Fibroblast of the aortic adventitia (primary cell): Measurements from ENCODE around the gene DOCK4. TPM values are rescaled to one million over a fixed set of nuclear protein-coding genes. Genes with fewer than 3 reads are reported as not detected.

Source experiments
- DNase-seq: peaks from one replicate; pipeline ENCODE4 v3.0.0-alpha.2; 2010; ENCODE audit warnings: low read depth
- H3K4me3 ChIP-seq: 2 replicates; pipeline ENCODE4 v1.5.1; 2011; ENCODE audit warnings: low read depth, mild to moderate bottlenecking, control low read depth, low read length, moderate library complexity
- total RNA-seq: library from RNA; depleted of rRNA; stranded (reverse); fragments of >200 nt; gene quantifications from 2 replicates; pipeline ENCODE4 v1.2.3, GENCODE V29; 2012; ENCODE audit warnings: low replicate concordance
- TF ChIP-seq, protein P1 (sequence below): IDR thresholded peaks from 2 replicates; pipeline ENCODE4 v1.5.1; 2011; ENCODE audit warnings: mild to moderate bottlenecking, low read length, control low read depth, inconsistent platforms; ENCODE audit not compliant: insufficient read depth

The DOCK4 gene
- total RNA-seq, 1 donor = 25.9 TPM

DNA sequence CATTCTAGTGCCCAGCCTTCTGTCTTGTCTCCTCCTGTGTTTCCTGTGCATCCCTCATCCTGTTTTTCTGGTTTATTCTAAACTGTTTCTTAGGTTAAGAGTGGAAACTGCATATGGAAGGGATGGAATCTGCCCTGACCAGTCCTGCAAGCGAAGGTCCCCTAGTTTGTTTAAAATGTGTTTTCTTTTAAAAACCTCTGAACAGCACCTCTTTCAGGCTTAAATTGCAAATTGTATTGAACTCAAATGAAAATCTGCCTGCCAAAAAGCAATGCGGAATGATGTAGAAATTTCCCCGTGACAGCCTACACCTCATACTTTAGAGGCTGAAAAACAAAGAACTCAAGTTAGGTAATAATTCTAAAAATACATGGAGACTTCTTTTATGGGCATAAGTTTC is 421.1 kb downstream of the DOCK4 start:
- TF ChIP-seq, protein P1, sequence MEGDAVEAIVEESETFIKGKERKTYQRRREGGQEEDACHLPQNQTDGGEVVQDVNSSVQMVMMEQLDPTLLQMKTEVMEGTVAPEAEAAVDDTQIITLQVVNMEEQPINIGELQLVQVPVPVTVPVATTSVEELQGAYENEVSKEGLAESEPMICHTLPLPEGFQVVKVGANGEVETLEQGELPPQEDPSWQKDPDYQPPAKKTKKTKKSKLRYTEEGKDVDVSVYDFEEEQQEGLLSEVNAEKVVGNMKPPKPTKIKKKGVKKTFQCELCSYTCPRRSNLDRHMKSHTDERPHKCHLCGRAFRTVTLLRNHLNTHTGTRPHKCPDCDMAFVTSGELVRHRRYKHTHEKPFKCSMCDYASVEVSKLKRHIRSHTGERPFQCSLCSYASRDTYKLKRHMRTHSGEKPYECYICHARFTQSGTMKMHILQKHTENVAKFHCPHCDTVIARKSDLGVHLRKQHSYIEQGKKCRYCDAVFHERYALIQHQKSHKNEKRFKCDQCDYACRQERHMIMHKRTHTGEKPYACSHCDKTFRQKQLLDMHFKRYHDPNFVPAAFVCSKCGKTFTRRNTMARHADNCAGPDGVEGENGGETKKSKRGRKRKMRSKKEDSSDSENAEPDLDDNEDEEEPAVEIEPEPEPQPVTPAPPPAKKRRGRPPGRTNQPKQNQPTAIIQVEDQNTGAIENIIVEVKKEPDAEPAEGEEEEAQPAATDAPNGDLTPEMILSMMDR = no peak
- H3K4me3 ChIP-seq = no peak overlapping the region
- DNase-seq = no peak

DNA sequence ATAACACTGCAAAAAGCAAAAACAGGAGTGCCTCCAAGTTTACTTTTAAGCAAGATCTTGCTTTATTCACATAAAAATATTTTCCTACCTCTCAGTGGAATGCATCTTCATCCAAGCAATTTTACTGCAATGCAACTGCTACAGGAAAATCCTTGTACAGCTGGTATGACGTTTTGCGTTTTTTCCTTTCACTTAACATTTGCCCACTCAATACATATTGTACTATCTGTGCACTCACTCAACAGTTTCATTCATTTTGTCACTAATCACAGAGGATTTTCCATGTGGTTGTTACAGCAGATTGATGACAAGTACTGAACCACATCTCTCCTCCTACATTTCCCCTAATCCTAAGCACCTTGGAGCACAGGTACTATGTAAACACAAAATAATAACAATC is 421.9 kb downstream of the DOCK4 start:
- no peak for DNase-seq
- H3K4me3 ChIP-seq = no peak overlapping the region
- TF ChIP-seq, protein P1 = no peak

GRCh38 chr7:111783854-111784253 is 422.3 kb downstream of the DOCK4 start:
- DNase-seq = no peak
- no peak overlapping the region for H3K4me3 ChIP-seq
- TF ChIP-seq, protein P1 = no peak

DNA sequence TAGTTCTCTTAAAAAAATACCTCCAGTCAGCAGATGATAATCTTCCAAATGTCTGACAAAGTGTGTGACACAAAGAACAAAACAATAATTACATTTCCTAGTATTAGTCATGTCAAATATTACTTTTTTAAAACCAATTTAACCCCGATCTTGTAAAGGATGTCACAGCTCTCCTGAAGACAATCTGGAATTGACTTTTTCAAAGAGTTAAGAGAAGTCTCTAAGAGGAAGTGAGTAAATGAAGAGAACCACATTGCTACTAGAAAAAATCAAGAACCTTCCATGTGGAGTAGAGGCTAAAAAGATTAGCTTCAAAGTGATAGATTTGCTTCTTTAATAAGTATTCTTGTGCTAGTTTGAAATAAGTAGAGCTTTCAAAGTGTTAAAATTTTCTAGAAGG is 425.7 kb downstream of the DOCK4 start:
- TF ChIP-seq, protein P1 = no peak
- DNase-seq = no peak
- H3K4me3 ChIP-seq = no peak overlapping the region

DNA sequence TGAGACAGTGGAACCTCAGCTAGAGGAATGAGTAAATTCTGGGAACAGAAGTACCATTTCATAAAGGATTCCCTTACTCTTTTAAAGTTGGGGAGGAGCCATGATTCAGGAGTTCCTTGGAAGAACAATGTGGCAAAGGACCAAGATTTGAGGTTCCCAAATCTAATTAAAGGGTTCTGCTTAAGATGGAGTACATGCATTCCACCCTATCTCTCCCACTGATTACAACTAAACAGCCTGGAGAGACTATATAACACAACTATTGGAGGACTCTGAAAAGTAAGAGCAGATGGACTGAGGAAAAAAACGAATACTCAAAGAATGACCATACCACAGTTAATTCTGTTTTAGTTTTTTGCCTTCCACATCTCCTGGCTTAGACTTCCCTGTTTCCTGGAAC is 431.0 kb downstream of the DOCK4 start:
- peak; percentile 14 for DNase-seq
- H3K4me3 ChIP-seq = no peak overlapping the region
- TF ChIP-seq, protein P1 = no peak

DNA sequence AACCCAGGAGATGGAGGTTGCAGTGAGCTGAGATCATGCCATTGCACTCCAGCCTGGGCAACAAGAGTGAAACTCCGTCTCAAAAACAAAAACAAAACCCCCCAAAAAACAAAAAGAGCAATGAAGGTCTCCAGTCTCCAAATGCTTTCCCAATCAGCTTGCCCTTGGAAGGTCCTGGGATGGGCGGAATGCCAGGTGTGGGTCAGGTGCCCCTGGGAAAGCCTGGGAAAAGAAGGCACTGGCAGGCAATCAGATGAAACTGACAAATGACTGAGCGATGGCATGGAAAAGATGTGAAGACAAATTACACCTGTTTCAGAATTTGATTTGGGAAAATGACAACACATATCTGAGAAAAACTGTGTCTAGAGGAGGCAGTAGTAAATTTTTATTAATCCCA is 433.5 kb downstream of the DOCK4 start:
- no peak overlapping the region for H3K4me3 ChIP-seq
- DNase-seq = no peak
- TF ChIP-seq, protein P1 = no peak

DNA sequence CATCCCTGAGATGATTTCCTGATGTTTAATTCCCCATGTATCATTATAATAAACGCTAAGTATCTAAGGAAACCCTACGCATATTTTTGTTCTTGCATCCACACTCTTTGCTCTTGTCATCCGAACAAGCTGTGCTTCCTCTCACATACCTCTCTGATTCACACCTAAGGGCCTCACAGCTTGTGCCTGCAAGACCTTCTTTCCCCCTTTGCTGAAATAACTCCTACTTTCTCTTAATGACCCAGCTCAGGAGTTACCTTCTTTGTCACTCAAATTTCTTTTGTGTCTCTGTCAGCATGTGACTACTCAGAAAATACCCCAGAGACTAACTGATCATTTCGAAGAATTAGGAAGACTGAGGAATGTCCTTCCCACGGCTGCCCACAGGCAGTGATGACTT is 434.6 kb downstream of the DOCK4 start:
- H3K4me3 ChIP-seq = no peak overlapping the region
- TF ChIP-seq, protein P1 = no peak
- DNase-seq = no peak
